Esophagus squamous epithelium (tissue), 5 donors: ENCODE results near the gene RABGAP1L. TPM values are rescaled to one million over a fixed set of nuclear protein-coding genes. Genes with fewer than 3 reads are reported as not detected.
"Not testable (repeated sequence)": the region's sequence is repeated elsewhere in the genome, so short reads cannot be mapped to it uniquely, and the experiment has no call there.

ENCODE experiments used
- DNase-seq: peaks from one replicate; lab custom pipeline; 2025; lab: John Stamatoyannopoulos, UW
- H3K27ac ChIP-seq, 4 donors: fragments of 200-600 bp; sonication (generic); one replicate each; pipeline ENCODE4 v1.5.1; 2016 to 2019; ENCODE audit warnings: mild to moderate bottlenecking in 1 of 4
- H3K27me3 ChIP-seq, 4 donors: fragments of 200-600 bp; sonication (generic); 1 replicate in 3 of 4; 2 replicates in 1 of 4; pipeline versions ENCODE4 v1.5.1 to v1.6.0; 2017 to 2021; ENCODE audit warnings: antibody characterized with exemption in 1 of 4
- H3K36me3 ChIP-seq, 3 donors: fragments of 200-600 bp; sonication (generic); one replicate each; pipeline ENCODE4 v1.5.1; 2016 to 2019
- H3K4me1 ChIP-seq, 3 donors: fragments of 200-600 bp; sonication (generic); one replicate each; pipeline ENCODE4 v1.5.1; 2017 to 2019
- H3K4me3 ChIP-seq, 4 donors: fragments of 200-600 bp; sonication (generic); 1 replicate in 3 of 4; 2 replicates in 1 of 4; pipeline ENCODE4 v1.5.1; 2016 to 2019; ENCODE audit warnings: mild to moderate bottlenecking in 2 of 4, moderate library complexity in 1 of 4
- H3K9me3 ChIP-seq, 3 donors: fragments of 200-600 bp; sonication (generic); one replicate each; pipeline ENCODE4 v1.5.1; 2016 to 2019
- POLR2A ChIP-seq, 4 donors: fragments of 450-650 bp; IDR thresholded peaks; one replicate each; pipeline ENCODE4 v1.6.1; 2017; ENCODE audit warnings: antibody characterized with exemption in 4 of 4, mild to moderate bottlenecking in 4 of 4, moderate library complexity in 3 of 4
- WGBS, 2 donors: methylation state at CpG; one replicate each; pipeline ENCODE4 v1.1.5; 2018; 5-methylcytosine and 5-hydroxymethylcytosine counted together
- intact Hi-C: fragments of 100-400 bp; cut with DNase I; formaldehyde crosslinking; loops from one replicate; pipeline ENCODE4 v1.15.0; 2022
- total RNA-seq, 4 donors: library from RNA; depleted of rRNA; stranded (reverse); fragments of >200 nt; gene quantifications; one replicate each; pipeline ENCODE4 v1.1.0, GENCODE V29; 2016
- TF ChIP-seq, protein P1 (sequence below), 6 experiments: fragments of 450-650 bp in 4 of 6; fragments of 200-600 bp in 2 of 6; sonication (generic) in 2 of 6; IDR thresholded peaks; one replicate each; pipeline ENCODE4 v1.5.1; 2016 to 2019; ENCODE audit warnings: antibody characterized with exemption in 6 of 6, mild to moderate bottlenecking in 4 of 6, moderate library complexity in 4 of 6
- donor health status: DM: yes; HTN: yes; CAD: no.

Gene RABGAP1L
- total RNA-seq, 4 donors from 2014 or later, result 35.7 to 45.6 (median 41.0) TPM

DNA sequence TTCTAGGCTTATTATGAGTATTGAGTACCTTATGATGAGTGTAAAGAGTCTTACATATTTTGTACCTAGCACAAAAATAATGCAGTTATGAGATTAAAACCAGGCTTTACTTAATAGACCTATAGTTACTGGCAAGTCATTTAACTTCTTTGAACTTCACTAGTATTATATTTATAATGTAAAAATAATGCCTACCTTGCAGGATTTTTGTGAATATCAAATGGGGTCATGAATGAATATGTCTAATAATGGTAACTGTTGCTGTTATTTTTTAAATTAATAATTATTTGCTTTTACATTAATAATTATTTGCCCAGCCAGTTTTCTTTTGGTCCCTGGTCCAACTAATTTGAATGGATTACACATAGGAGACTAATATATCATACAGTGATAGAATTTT lies 530.9 kb downstream of the RABGAP1L start:
- H3K4me1 ChIP-seq, result no peaks in the 10 kb centered on the region
- no peaks in the 10 kb centered on the region for H3K27me3 ChIP-seq
- H3K36me3 ChIP-seq, result no peaks in the 10 kb centered on the region
- H3K4me3 ChIP-seq, result no peak overlapping the region
- no peak overlapping the region for H3K27ac ChIP-seq
- no peak for DNase-seq
- TF ChIP-seq, protein P1, sequence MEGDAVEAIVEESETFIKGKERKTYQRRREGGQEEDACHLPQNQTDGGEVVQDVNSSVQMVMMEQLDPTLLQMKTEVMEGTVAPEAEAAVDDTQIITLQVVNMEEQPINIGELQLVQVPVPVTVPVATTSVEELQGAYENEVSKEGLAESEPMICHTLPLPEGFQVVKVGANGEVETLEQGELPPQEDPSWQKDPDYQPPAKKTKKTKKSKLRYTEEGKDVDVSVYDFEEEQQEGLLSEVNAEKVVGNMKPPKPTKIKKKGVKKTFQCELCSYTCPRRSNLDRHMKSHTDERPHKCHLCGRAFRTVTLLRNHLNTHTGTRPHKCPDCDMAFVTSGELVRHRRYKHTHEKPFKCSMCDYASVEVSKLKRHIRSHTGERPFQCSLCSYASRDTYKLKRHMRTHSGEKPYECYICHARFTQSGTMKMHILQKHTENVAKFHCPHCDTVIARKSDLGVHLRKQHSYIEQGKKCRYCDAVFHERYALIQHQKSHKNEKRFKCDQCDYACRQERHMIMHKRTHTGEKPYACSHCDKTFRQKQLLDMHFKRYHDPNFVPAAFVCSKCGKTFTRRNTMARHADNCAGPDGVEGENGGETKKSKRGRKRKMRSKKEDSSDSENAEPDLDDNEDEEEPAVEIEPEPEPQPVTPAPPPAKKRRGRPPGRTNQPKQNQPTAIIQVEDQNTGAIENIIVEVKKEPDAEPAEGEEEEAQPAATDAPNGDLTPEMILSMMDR (IDR thresholded peaks at IDR 0.05), result no peak
- no peak for TF ChIP-seq POLR2A (IDR thresholded peaks at IDR 0.05)
- intact Hi-C loops, result no loop called here
- no peaks in the 10 kb centered on the region for H3K9me3 ChIP-seq

DNA sequence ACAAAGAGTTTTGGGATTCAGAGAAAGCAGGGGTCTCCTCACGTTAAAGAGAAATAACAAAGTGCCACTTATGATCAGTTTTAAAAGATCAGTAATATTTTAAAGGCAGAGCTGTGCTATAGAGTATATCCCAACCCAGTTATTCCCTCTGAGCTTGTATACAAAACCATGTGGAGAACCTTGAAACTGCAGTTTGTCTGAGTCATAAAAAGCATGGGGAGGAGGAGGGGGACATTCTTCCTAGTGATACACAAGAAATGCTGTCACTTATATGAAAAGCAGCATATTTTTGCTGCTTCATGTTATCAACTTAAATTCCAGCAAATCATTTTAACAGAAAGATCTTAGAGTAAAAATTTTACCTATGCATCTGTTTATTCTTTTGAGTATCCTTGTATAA lies 533.0 kb downstream of the RABGAP1L start:
- Histone ChIP-seq H3K9me3 (no peaks in the 10 kb centered on the region), H3K4me1 (no peaks in the 10 kb centered on the region), H3K36me3 (no peaks in the 10 kb centered on the region), H3K4me3 (no peak overlapping the region), H3K27ac (no peak overlapping the region), H3K27me3 (no peaks in the 10 kb centered on the region)
- 90% methylated on average over 1 of the region's 1 CpG for WGBS, 2 donors
- DNase-seq, result no peak
- TF ChIP-seq, protein P1 (IDR thresholded peaks at IDR 0.05), result peak in 1 of 6 experiments; percentile 9
- no peak for TF ChIP-seq POLR2A (IDR thresholded peaks at IDR 0.05)
- intact Hi-C loops, result no loop called here

DNA sequence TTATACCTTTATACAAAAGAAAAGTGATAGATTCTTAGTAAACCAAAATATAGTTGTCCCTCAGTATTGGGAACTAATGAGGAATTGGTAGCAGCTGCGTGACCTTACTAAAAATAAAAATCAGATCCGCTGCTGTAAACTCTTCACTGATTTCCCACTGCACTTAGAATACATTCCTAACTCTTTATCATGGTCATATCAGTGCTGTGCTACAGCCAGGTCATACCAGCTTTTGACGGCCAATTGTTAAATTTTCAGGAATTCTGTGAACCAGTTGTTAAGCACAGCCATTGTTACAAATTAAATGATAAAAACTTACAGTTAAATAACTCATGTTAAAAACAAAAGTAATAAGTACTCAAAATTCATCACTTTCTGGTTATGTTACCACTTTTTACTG lies 533.8 kb downstream of the RABGAP1L start:
- Histone ChIP-seq H3K4me3 (no peak overlapping the region), H3K27ac (no peak overlapping the region), H3K4me1 (no peaks in the 10 kb centered on the region), H3K36me3 (no peaks in the 10 kb centered on the region), H3K9me3 (no peaks in the 10 kb centered on the region), H3K27me3 (no peaks in the 10 kb centered on the region)
- TF ChIP-seq, protein P1 (IDR thresholded peaks at IDR 0.05), result no peak
- no peak for TF ChIP-seq POLR2A (IDR thresholded peaks at IDR 0.05)
- no peak for DNase-seq
- intact Hi-C loops, result no loop called here
- WGBS, 2 donors, result 73 to 76% methylated on average over 3 of the region's 3 CpGs

DNA sequence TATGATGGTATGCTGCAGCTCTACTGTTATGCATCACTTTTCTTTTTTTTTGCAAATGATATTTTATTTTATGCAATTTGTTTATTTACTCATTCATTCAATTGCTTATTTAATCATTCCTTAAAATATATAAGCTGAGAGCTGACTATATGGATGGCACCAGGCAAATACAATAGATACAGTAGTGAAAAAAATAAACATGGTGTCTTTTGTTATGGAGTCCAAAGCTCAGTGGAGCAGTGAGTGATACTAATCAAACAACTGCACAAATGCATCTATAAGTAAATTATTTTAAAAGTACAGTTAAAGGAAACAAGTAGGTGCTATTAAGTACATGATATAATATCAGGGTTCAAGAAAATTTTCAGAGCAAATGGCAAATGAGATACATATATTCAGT lies 534.2 kb downstream of the RABGAP1L start:
- H3K27ac ChIP-seq, result not testable (repeated sequence)

DNA sequence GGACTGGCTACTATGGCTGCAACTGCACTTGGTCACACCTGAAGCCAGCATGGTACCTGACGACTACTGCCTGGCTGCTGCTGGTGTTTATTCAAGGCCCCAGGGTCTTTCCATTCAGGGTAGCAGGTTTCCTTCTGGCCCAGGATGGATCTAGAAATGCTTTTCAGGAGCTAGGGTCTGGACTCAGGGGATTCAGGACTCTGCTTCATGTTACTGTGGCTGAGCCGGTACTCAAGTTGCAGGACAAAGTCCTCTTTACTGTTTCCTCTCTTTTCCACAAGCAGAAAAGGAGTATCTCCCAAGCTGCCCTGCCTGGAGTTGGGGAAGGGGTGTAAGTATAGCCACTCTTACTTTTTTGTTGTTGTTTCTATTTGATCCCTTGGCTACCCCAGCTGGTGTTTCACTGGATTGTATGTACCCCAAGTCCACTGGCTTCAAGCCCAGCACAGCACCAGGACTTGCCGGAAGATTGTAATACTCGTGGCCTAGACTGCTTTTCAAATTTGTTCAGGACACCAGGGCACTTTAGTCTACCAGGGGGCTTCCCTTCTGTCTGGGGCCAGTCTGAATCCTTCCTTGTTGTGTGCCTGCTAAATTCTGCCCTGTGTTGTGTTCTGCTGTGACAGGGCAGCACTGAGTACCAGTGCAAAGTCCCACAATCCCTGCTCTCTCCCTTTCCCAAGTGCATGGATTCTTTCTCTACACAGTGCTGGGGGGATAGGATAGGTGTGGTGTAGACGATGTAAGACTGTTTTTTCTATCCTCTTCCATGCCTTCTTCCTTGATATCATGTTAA lies 536.9 kb downstream of the RABGAP1L start:
- WGBS, 2 donors, result 90 to 91% methylated on average over 4 to 5 of the region's 5 CpGs
- DNase-seq, result no peak

More for the DNA sequence above, 534.2 kb downstream of the RABGAP1L start:
- DNase-seq, intact Hi-C loops, H3K4me1 ChIP-seq, H3K36me3 ChIP-seq, H3K4me3 ChIP-seq, H3K9me3 ChIP-seq, H3K27me3 ChIP-seq: not testable (repeated sequence)

More for the DNA sequence above, 536.9 kb downstream of the RABGAP1L start:
- Histone ChIP-seq H3K27ac (no peak overlapping the region), H3K9me3 (no peaks in the 10 kb centered on the region), H3K4me1 (no peaks in the 10 kb centered on the region), H3K4me3 (no peak overlapping the region), H3K36me3 (no peaks in the 10 kb centered on the region), H3K27me3 (no peaks in the 10 kb centered on the region)
- intact Hi-C loops, result no loop called here
- no peak for TF ChIP-seq POLR2A (IDR thresholded peaks at IDR 0.05)
- TF ChIP-seq, protein P1 (IDR thresholded peaks at IDR 0.05), result no peak
